HT-29 (cell line): ENCODE results near the gene ARL15. TPM values are rescaled to one million over a fixed set of nuclear protein-coding genes. Genes with fewer than 3 reads are reported as not detected.
"Not testable (repeated sequence)": the region's sequence is repeated elsewhere in the genome, so short reads cannot be mapped to it uniquely, and the experiment has no call there.

ENCODE experiments used
- DNase-seq: peaks from one replicate; pipeline ENCODE4 v3.0.0-alpha.2; 2015; ENCODE audit warnings: low spot score
- total RNA-seq: library from RNA; depleted of rRNA; stranded (reverse); fragments of >200 nt; shearing (Covaris generic); gene quantifications from 2 replicates; pipeline ENCODE4 v1.2.3, GENCODE V29; 2014

Gene ARL15
- total RNA-seq, 1 experiment from 2014 or later = 27.9 TPM

DNA sequence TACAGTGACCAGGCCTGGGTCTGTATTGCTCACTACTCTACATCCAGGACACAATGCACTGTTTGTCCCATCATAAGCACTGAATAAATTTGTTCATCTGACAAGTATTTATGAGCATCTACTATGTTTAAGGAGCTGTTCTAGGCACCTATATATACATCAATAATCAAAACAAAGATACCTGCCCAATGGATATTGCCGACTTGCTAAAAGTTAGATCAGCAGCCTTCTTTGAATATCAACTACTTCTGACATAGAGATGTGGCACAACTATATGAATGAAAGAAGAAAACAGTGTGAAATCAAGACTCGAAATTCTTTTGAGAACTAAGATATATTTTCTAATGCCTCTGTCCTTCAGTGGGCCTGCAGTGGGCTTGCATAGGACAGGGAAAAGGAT, 215.7 kb downstream of the ARL15 start:
- DNase-seq = no peak

DNA sequence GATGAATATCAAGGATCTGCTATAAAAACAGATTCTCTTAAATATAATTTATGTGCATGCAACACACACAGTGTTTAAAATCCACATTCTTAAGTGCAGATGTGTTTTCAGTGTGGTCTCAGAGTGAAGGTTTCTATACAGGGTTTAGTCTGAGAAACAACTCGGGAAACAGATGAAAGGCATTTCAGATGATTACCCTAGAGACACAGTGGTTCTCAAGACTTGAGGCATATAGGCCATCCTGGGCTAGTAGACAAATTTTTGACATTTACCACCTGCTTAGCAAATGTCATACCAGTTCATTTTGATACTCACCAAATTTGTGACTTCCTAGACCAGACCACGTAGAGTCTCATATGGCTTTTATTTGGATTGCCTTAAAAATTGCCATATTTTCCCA, 216.5 kb downstream of the ARL15 start:
- no peak for DNase-seq

DNA sequence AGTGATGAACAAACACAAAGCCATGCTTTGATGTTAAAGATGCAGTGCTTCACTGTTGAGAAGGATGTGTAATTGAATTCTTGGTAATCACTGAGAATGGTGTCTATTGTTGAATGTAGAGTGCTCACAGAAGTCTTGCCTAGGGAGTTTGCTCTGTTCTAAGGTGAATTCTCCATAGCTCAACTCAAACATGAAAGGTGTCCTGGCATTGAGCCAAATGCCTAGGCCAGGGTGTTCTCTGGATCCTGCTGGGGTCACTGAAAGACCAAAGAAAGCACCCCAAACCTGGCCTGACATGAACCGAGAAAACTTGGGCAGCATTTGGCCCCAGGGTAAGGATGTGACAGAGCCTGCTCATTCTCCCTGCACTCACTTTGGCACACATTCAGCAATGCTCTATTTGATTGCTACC, 217.3 kb downstream of the ARL15 start:
- DNase-seq = no peak

DNA sequence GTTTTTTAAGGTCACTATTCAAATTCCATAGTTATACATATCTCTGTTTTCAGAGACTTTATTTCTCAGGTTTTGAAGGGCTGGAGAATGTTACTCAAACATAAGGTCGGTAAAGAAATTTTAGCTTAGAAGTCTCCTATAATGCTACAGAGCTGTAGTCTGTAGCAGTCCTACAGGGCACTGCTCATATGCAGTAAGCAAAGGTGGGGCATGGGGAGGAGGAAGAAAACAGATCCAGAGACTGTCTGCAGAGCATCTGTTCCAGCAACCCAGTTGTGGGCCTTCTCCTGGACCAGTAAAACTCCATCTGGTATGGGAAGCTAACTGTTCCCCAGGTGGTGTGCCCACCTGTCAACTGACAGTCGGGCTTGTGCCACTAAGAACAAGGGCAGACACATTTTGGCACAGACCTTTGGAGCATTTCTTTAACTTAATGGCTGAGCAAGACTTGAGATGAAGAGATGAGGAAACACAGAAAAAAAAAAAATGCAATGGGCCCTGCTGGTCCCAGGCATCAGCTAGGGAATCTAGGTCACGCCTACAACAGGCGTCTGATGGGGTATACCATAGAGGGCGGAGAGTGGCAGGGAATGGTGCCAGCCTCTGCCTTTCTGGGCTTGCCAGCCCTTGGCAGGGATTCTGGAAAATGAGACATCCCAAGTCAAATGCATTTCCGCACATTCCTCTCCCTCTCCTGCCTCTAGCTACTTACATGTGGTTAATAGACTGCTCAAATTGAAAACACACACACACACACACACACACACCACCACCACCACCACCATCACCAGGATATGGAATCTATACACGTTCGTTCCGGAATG, 218.9 kb downstream of the ARL15 start:
- DNase-seq = no peak

DNA sequence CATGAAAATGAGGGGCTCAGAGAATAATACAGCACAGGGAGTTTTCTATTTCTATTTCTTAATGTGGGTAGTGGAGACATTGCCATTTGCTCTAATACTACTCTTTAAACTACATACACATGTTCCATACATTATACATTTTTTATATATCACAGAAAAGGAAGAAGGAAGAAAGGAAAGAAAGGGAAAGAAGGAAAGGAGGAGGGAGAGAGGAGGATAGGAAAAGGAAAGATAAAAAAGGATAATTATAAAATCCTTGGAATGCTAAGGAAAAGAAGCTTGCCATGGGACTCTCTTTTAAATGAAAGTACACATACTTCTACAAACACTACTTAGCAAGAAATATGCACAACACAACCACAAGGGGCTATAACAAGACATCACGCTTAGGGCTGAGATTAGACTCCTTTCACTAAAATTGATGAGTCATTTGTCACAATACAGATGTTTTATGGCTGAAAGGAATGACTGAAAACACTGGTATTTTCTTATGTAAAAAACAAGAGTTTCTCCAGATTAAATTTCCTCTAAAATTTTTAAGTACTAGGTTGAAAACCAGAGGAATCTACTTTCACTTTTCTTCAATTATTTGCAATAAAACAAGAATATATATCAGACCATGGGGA, 219.8 kb downstream of the ARL15 start:
- no peak for DNase-seq

DNA sequence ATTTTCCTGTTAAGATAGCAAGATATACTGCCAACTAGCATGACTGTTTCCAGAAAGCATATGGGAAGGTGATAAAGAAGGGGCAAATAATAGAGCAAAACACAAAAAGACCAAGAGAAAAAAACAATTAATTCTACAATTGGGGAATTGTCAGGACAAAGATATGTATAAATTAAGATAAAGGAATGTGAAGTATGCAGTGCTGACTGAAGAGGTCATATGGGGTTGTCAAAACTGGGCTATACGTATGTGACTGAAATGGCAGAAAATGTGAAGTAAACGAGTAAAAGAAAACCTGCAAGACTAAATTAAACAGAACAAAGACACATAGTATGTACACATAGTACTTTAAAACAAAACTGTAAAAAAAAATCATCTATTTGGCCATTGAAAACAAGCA, 222.3 kb downstream of the ARL15 start:
- DNase-seq = no peak

DNA sequence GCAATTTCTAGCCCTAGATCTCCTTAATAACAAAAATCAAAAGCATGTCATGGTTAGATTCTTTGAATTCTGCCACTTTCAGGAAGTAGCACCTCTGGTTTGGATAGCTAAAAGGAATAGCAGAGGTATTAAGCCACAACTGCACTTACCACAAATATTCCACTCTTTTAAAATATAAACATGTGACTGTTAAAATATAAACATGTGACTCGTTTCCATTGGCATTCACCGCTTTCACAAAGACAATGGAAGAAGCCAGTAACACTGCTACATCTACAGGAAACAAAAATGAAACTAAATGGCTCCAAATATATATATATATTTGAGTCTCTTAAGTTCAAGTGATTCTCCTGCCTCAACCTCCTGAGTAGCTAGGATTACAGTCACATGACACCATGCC, 222.9 kb downstream of the ARL15 start:
- no peak for DNase-seq

DNA sequence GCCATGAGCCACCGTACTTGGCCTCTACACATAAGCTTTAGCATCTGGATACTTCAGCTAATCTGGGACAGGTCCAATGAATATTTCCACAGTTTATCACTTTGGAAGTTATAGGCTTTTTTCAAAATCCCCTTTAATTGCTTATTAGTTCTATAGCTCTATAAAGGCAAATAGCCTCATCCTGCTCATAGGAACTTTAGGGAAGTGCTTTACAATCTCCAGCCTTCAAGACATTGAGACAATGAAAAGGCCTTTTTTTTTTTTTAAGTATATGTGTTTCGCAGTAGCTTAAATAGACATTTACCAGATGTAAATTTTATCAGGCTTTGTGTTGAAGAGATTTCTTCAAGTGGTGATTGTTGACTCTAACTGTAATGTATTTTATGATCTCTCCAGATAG, 224.2 kb downstream of the ARL15 start:
- no peak for DNase-seq

DNA sequence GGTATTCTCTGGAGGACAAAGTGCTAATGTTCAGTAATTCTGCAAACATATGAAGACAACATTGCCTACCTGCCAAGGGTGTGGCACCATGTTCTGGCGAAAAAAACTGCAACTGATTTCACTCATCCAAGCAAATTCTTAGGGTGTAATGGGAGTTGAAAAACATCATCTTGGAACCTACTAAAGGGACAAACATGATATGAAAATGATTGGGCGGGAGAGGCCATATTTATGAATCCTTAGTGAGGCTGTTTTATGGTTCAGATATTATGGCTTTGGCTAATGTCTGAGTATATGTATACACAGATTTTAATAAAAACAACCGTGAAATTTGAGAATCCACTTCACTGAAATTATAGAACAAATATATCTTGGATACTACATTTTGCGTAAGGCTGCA, 225.7 kb downstream of the ARL15 start:
- no peak for DNase-seq

DNA sequence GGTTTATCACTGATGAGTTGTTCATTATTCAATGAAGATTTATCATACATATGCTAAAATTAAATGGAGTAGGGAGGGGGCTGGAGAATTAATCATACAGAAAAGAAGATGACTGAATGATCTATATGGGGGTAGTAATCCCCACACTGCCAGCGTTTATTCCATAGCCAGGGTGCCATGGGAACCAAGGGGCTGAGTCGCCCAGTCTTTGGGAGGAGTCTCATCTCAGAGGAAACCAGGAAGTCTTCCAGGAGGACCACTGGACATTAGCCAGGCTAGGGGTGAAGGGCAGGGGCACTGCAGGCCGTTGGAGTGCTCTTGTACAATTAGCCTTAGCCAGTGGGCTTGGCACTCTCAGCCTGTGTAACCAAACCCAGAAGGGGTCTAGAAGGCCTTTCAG, 226.5 kb downstream of the ARL15 start:
- DNase-seq = no peak

DNA sequence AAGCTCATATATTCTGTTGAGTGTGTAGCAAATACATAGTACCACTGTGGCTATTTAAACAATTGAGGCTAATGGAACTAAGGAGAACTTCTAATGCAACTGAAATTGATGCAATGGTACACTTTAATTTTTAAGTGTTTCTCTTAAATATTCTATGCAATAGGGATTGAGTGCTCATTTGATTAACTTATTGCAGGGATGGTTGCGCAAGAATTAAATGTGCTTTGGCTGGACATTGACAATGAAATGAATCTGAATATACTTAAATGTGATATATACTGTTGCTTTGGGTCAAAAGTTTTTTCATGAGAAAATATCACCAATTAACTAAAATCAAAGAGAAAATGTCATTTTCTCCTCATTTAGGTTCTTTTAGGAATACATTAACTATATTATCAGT, 227.1 kb downstream of the ARL15 start:
- no peak for DNase-seq

DNA sequence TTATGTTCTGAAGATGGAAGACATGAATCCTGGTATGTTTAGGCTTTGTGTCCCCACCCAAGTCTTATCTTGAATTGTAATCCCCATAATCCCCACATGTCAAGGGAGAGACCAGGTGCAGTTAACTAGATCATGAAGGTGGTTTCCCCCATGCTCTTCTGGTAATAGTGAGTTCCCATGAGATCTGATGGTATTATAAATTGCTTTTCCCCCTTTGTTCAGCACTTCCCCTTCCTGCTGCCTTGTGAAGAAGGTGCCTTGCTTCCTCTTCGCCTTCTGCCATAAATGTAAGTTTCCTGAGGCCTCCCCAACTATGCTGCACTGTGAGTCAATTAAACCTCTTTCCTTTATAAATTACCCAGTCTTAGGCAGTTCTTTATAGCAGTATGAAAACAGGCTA, 229.0 kb downstream of the ARL15 start:
- DNase-seq = no peak

DNA sequence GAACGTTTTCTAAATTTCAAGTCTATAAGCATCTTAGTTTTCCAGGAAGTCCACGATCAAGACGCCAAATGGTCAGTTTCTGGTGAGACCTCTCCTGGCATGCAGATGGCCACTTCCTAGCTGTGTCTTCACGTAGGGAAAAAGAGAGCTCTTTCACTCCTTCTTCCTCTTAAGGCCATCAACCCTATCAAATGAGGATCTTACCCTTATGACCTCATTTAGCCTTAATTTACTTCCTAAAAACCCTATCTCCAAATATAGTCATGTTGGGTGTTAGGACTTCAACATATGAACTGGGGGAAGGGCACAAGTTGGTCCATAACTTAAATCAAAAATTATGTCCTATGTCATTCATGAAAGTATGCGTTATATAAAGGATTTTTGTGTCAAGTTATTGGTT, 229.5 kb downstream of the ARL15 start:
- DNase-seq = no peak

DNA sequence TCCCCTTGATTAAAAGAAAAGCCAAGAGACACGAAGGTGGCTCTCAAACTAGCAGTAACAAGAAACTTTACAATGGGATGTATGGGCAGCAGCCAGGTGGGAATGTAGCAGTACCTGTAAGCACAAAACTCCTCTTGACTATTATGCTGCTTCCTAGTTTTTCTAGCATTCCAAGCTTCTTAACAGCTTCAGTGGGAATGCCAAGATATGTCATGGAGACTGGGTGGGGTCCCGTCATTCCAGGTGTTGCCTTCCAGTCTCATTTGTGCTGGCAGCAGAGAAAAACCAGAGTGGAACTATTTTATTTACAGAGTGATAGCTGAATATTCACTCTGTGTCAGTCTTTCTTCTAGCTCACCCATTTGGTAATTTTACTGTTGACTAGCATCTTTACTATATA, 236.6 kb downstream of the ARL15 start:
- no peak for DNase-seq

DNA sequence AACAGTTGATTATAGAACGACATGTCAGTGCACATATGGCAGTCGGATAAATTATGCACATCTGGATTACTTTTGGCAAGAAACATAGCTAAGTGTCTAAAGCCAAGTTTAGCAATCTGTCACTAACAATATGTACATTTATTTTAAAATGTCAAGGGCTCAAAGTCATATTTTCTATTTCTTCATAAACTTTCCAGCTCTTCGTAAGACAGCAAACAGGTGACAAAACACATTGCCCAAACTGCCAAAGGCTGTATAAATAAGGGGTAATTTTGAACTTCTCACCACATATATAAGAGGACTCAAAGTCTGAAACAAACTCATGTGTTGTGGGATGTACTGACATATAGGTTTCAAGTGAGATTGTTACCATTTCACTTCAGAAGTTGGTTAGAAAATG, 237.2 kb downstream of the ARL15 start:
- DNase-seq = no peak

DNA sequence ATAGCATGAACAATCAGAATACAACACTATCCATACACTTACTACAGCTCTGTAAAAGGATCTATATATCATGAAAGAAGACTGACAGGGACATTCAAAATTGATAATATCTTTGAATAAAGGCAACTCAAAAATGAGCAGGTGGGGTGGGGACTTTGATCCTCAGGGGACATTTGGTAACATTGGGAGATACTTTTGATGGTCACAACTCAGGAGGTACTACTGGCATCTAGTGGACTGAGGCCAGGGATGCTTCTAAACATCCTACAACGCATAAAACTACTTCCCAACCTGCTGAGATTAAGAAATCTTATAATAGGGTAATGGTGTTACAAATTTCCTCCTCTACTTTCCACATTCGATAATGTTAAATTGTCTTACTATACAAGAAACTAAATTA, 243.9 kb downstream of the ARL15 start:
- no peak for DNase-seq

DNA sequence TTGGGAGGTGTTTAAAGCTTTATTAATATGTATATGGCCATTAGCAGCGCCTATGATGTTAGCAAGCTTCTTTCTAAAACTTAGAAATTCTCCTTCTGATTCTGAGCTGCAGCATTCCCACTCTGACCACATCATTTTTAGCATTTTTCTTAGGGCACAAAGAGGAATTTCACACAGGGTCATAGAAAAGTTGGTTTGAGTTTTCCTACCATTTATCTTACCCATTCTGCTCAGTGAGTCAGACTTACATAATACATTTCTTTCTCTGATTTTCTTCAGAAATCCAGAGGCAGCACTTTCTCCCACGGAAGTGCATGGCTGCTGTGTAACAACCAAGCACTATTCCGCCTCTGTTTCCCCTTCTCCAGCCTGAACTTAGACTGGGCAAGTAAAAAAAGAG, 246.6 kb downstream of the ARL15 start:
- DNase-seq = no peak

DNA sequence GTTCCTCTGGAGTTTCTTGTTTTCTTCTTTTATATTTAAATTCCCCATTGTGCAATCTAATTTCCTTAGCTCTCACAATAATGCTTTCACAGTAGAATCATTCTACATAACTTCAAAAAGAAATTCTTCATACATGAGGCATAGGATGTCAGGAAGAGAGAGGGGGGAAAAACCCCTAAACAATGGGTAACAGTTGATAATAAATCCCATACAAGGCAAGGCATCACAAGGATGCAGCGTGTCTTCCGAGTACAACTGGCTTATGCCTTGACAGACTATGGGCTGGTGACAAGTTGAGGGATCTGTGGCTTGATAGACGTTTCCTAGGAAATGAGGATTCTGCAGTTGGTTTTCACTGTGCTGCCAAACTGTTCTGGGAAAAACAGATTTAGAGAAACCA, 247.4 kb downstream of the ARL15 start:
- no peak for DNase-seq

DNA sequence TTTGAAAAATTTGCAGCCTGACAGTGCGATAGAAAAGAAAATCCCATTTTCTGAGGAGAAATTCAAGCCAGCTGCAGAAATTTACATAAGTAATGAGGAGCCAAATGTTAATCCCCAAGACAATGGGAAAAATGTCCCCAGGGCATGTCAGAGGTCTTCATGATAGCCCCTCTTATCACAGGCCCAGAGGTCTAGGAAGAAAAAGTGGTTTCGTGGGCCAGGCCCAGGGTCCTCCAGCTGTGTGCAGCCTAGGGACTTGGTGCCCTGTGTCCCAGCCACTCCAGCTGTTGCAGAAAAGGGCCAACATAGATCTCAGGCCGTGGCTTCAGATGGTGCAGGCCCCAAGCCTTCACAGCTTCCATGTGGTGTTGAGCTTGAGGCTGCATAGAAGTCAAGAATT, 249.5 kb downstream of the ARL15 start:
- not testable (repeated sequence) for DNase-seq

DNA sequence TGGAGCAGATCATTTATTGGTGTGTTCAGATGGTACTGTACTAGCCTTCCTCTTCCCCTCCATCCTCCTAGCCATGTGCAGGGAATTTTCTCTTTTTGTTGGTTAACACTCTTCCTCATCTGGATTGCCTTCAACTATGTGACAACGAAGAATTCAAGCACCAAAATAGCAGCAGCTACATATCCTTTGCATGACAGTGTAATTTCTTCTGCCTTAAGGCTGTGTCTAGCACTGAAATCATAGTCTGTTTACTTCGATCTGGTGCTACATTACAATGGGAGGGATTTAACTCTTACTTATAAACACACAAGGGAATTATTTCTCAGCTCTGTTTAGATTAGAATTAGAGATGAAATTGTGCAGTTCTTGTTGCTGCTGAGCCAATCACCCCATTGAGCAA, 260.4 kb downstream of the ARL15 start:
- DNase-seq = no peak

DNA sequence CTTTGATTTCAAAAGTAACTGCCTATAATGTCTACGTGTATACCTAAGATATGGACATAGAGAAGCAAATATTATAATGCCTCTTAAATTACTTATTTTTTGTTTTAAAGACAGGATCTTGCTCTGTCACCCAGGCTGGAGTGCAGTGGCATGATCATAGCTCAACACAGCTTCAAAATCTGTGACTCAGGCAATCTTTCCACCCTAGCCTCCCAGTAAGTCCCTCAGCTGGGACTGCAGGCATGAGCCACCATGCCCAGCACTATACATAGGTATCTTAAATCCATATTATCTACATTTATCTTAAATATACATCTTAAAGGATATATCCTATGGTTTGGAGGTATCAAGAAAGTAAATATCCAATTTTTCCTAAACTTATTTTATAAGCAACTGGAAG, 261.2 kb downstream of the ARL15 start:
- no peak for DNase-seq

DNA sequence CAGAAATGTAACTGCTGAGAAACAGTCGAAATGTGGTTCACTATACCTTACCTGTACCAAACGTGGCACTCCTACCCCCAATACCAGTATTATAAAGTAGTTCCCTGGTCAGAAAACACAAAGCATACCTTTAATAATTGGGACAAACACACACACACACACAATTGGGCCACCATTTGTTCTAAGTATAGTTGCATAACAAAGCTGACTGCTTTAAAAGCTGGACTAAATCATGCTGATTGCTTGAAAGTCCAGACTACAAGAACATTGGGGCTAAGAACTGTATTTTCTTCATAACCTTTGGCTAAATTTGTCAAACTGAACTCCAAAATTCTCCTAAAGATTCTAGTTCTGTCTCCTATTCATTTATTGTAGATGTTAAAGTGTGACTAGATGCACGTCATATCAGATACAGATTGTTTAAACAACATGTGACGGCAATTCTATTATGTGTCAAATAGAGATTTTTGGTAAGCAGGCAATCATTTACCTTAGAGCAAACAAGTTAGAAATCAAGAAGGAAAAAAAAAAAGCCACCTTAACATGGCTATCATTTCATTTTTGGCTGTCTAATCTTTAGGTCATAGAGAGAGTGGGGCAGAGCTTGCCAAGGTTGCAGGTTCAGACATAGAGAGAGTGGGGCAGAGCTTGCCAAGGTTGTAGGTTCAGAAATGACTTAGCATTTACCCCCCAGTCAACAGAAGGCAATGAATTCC, 265.1 kb downstream of the ARL15 start:
- no peak for DNase-seq

DNA sequence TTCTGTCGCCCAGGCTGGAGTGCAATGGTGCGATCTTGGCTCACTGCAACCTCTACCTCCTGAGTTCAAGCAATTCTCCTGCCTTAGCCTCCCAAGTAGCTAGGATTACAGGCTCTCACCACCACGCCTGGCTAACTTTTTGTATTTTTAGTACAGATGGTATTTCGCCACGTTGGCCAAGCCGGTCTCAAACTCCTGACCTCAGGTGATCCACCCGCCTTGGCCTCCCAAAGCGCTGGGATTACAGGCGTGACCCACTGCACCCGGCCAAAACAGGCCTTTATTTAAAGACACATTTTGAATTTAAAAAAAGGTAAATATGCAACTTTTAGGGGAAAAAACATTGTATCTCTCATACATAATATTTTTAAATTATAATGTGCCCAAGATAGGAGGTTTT, 266.1 kb downstream of the ARL15 start:
- not testable (repeated sequence) for DNase-seq
